ENCODE measurements around the gene MAGOH. TPM values are rescaled to one million over a fixed set of nuclear protein-coding genes. Genes with fewer than 3 reads are reported as not detected.

The MAGOH gene
- total and polyA plus RNA-seq, 2 of the 13 experiments (the other 11 are each of a cell fraction or from before 2014, with no cell fraction given), result 24.1 to 87.0 TPM

GRCh38 chr1:53182111-53182593, 56.2 kb downstream of the MAGOH start (continued):
- TF ChIP-seq PRDM15 (CRISPR knock-in tag; IDR thresholded peaks at IDR 0.05), result 0 out of 2 replicates have a peak, but pooled peaks have one; percentile 39
- TF ChIP-seq REPIN1 (CRISPR knock-in tag; IDR thresholded peaks at IDR 0.05; ENCODE audit: borderline replicate concordance, low read depth), result peak; percentile 37; the same call in 1 of the 2 replicates
- 0 out of 2 replicates have a peak, but pooled peaks have one; percentile 19 for TF ChIP-seq ZNF710 (CRISPR knock-in tag; IDR thresholded peaks at IDR 0.05; ENCODE audit: borderline replicate concordance)
- no peak for TF ChIP-seq ZBTB7A (CRISPR knock-in tag; IDR thresholded peaks at IDR 0.05)
- 0 out of 2 replicates have a peak, but pooled peaks have one; percentile 27 for TF ChIP-seq RARA (CRISPR knock-in tag; IDR thresholded peaks at IDR 0.05)
- TF ChIP-seq ZFP91 (CRISPR knock-in tag; IDR thresholded peaks at IDR 0.05; ENCODE audit: borderline replicate concordance), result no peak
- 0 out of 2 replicates have a peak, but pooled peaks have one; percentile 23 for TF ChIP-seq CEBPB (IDR thresholded peaks at IDR 0.05; ENCODE audit: borderline replicate concordance, low read depth, low read length)
- TF ChIP-seq IKZF5 (CRISPR knock-in tag; IDR thresholded peaks at IDR 0.05), result peak; percentile 34; the same call in 1 of the 2 replicates
- no peak for TF ChIP-seq FOXA1 (IDR thresholded peaks at IDR 0.05)
- peak; percentile 60 for TF ChIP-seq FOXA1 (CRISPR knock-in tag; IDR thresholded peaks at IDR 0.05)
- peak; percentile 33; the same call in 1 of the 2 replicates for TF ChIP-seq ZMYM3 (CRISPR knock-in tag; IDR thresholded peaks at IDR 0.05)
- TF ChIP-seq CERS6 (CRISPR knock-in tag; IDR thresholded peaks at IDR 0.05), result no peak
- no peak for TF ChIP-seq SP4 (CRISPR knock-in tag; IDR thresholded peaks at IDR 0.05)
- peak; percentile 22; the same call in 1 of the 2 replicates for TF ChIP-seq FOSL2 (CRISPR knock-in tag; IDR thresholded peaks at IDR 0.05)
- TF ChIP-seq ZFP62 (CRISPR knock-in tag; IDR thresholded peaks at IDR 0.05), result no peak
- no peak for TF ChIP-seq ZSCAN30 (CRISPR knock-in tag; IDR thresholded peaks at IDR 0.05)
- no peak for TF ChIP-seq CHD2 (IDR thresholded peaks at IDR 0.05; ENCODE audit: low read depth, low read length)
- 0 out of 2 replicates have a peak, but pooled peaks have one; percentile 38 for TF ChIP-seq ZNF709 (CRISPR knock-in tag; IDR thresholded peaks at IDR 0.05)
- no peak for TF ChIP-seq ZBTB2 (CRISPR knock-in tag; IDR thresholded peaks at IDR 0.05; ENCODE audit: low read depth)

All from HepG2 (cell line).